CD4-positive, alpha-beta T cell treated with Interferon alpha-2 for 1 hour (primary cell): ENCODE measurements around the gene NUMBL.

Source experiments
- DNase-seq, 2 donors: peaks; one replicate each; pipeline ENCODE4 v3.0.0-alpha.2; 2020 to 2022

NUMBL gene

GRCh38 chr19:40716031-40716481 is 25.6 kb upstream of the NUMBL start:
- DNase-seq: peak; percentile 28 to 66

- peak; percentile 93 to 96 for DNase-seq
Measured at GRCh38 chr19:40714441-40715299, 24.2 kb upstream of the NUMBL start.

- DNase-seq: no peak
Measured at GRCh38 chr19:40713939-40714338, 23.5 kb upstream of the NUMBL start.

GRCh38 chr19:40709817-40710216 is 19.4 kb upstream of the NUMBL start:
- DNase-seq: no peak

- DNase-seq: no peak
Measured at GRCh38 chr19:40707615-40708014, 17.2 kb upstream of the NUMBL start.

GRCh38 chr19:40705950-40706619 is 15.6 kb upstream of the NUMBL start:
- DNase-seq: no peak

GRCh38 chr19:40705362-40705651 is 14.9 kb upstream of the NUMBL start:
- no peak for DNase-seq

GRCh38 chr19:40704491-40705361 is 14.3 kb upstream of the NUMBL start:
- no peak for DNase-seq

- no peak for DNase-seq
Measured at GRCh38 chr19:40703029-40703755, 12.7 kb upstream of the NUMBL start.

GRCh38 chr19:40702337-40703012 is 12.0 kb upstream of the NUMBL start:
- no peak for DNase-seq

GRCh38 chr19:40701758-40702157 is 11.3 kb upstream of the NUMBL start:
- no peak for DNase-seq

- no peak for DNase-seq
Measured at GRCh38 chr19:40700083-40700482, 9.6 kb upstream of the NUMBL start.

GRCh38 chr19:40697007-40697406 is 6.6 kb upstream of the NUMBL start:
- no peak for DNase-seq

GRCh38 chr19:40695881-40696280 is 5.4 kb upstream of the NUMBL start:
- DNase-seq: no peak

GRCh38 chr19:40693896-40694295 is 3.4 kb upstream of the NUMBL start:
- DNase-seq: no peak

GRCh38 chr19:40693150-40693788 is 2.8 kb upstream of the NUMBL start:
- no peak for DNase-seq

GRCh38 chr19:40692212-40692551 is 1.7 kb upstream of the NUMBL start:
- no peak for DNase-seq

- DNase-seq: no peak
Measured at GRCh38 chr19:40691421-40692211, 1.2 kb upstream of the NUMBL start.

GRCh38 chr19:40690693-40691420 is 406 bp upstream of the NUMBL start:
- peak; percentile 84 to 90 for DNase-seq
